Duodenal mucosa (tissue), 2 donors: ENCODE measurements around the gene CPA3.

Source experiments
- H3K27ac ChIP-seq: one replicate; pipeline ENCODE4 v1.7.0; 2013; ENCODE audit warnings: low read depth, low read length
- H3K27me3 ChIP-seq, 2 donors: one replicate each; pipeline ENCODE4 v1.7.0; 2013; ENCODE audit warnings: low read length in 2 of 2, control low read depth in 1 of 2; ENCODE audit not compliant: insufficient read depth in 2 of 2, control insufficient read depth in 1 of 2
- H3K36me3 ChIP-seq, 2 donors: one replicate each; pipeline ENCODE4 v1.7.0; 2013; ENCODE audit warnings: low read length in 2 of 2, control low read depth in 1 of 2; ENCODE audit not compliant: insufficient read depth in 2 of 2, control insufficient read depth in 1 of 2
- H3K4me1 ChIP-seq, 2 donors: one replicate each; pipeline ENCODE4 v1.7.0; 2013; ENCODE audit warnings: low read length in 2 of 2, control low read depth in 1 of 2; ENCODE audit not compliant: insufficient read depth in 2 of 2, control insufficient read depth in 1 of 2
- H3K4me3 ChIP-seq, 2 donors: one replicate each; pipeline ENCODE4 v1.7.0; 2013; ENCODE audit warnings: low read length in 2 of 2, low read depth in 1 of 2
- H3K9ac ChIP-seq, 2 donors: one replicate each; pipeline ENCODE4 v1.7.0; 2013; ENCODE audit warnings: low read length in 2 of 2, low read depth in 1 of 2
- H3K9me3 ChIP-seq, 2 donors: one replicate each; pipeline ENCODE4 v1.7.0; 2013; ENCODE audit warnings: low read length in 2 of 2, control low read depth in 1 of 2; ENCODE audit not compliant: control insufficient read depth in 1 of 2

CPA3 gene

GRCh38 chr3:148881286-148881685, 16.2 kb downstream of the CPA3 start:
- Histone ChIP-seq H3K27ac (no peak overlapping the region), H3K4me3 (no peak overlapping the region), H3K36me3 (no peaks in the 10 kb centered on the region), H3K27me3 (no peaks in the 10 kb centered on the region), H3K4me1 (no peaks in the 10 kb centered on the region), H3K9me3 (no peaks in the 10 kb centered on the region), H3K9ac (no peak overlapping the region)

- Histone ChIP-seq H3K4me3 (no peak overlapping the region), H3K4me1 (no peaks in the 10 kb centered on the region), H3K9me3 (no peaks in the 10 kb centered on the region), H3K9ac (no peak overlapping the region), H3K27me3 (no peaks in the 10 kb centered on the region), H3K27ac (no peak overlapping the region), H3K36me3 (no peaks in the 10 kb centered on the region)
Observed at GRCh38 chr3:148882288-148882687, 17.2 kb downstream of the CPA3 start.

DNA sequence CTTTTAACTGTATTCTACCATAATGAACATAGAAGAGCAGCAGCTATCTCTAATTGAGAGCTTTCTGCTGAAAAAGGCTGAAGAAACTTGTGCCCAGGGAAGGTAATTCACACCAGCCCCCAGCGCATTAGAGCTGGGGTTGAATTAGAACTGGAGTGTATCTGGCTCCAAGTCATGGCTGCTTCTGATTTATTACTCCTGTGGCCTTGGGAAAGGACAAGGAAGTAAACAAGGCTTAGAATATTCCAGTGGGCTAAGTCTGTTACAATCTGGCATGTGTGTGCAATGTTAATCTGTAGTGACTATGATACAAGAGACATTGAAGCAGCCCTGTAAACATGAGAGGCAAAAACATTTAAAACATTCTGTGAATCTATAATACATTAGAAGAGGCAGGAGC, 18.1 kb downstream of the CPA3 start:
- no peaks in the 10 kb centered on the region for H3K36me3 ChIP-seq
- H3K27ac ChIP-seq = no peak overlapping the region
- H3K9ac ChIP-seq = no peak overlapping the region
- H3K4me3 ChIP-seq = no peak overlapping the region
- H3K4me1 ChIP-seq = no peaks in the 10 kb centered on the region
- H3K27me3 ChIP-seq = no peaks in the 10 kb centered on the region
- H3K9me3 ChIP-seq = no peaks in the 10 kb centered on the region

DNA sequence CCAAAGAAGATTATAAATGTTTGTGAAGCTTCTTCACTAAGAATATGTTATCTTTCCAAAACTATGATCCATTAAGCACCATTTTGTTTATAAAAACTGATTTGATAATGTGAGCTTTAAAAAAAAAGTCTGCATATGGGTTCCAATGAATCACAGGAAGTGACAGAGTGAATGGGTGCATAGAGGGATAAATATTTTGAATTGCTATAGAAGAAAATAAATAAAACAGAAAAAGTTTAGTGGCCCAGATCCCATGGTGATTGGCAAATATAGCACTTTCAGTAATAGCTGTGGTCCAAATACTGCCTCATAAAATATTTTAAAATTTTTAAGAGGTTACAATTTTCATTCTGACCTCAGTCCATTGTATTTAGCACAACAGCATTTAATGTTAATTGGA, 19.2 kb downstream of the CPA3 start:
- H3K9me3 ChIP-seq = no peaks in the 10 kb centered on the region
- H3K4me1 ChIP-seq = no peaks in the 10 kb centered on the region
- H3K27me3 ChIP-seq = no peaks in the 10 kb centered on the region
- H3K4me3 ChIP-seq = no peak overlapping the region
- H3K27ac ChIP-seq = no peak overlapping the region
- H3K9ac ChIP-seq = no peak overlapping the region
- H3K36me3 ChIP-seq = no peaks in the 10 kb centered on the region

DNA sequence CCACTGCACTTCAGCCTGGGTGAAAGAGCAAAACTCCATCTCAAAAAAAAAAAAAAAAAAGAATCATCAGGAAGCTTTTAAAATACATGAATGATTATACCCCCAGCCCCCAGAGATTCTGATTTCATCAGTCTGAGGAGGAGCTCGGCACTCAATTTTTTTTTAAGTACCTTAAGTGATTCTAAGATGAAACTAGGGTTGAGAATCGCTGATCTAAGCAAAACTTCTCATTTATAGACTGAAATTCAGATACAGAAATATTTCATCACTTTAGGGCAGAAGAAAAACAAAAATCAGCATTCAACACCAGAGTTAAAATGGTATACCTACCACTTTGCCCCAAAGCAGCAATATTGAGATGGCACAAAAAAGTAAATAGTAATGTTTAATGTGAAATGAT, 24.7 kb downstream of the CPA3 start:
- H3K4me1 ChIP-seq = no peaks in the 10 kb centered on the region
- no peaks in the 10 kb centered on the region for H3K9me3 ChIP-seq
- no peak overlapping the region for H3K4me3 ChIP-seq
- no peaks in the 10 kb centered on the region for H3K27me3 ChIP-seq
- no peak overlapping the region for H3K9ac ChIP-seq
- no peak overlapping the region for H3K27ac ChIP-seq
- H3K36me3 ChIP-seq = no peaks in the 10 kb centered on the region

DNA sequence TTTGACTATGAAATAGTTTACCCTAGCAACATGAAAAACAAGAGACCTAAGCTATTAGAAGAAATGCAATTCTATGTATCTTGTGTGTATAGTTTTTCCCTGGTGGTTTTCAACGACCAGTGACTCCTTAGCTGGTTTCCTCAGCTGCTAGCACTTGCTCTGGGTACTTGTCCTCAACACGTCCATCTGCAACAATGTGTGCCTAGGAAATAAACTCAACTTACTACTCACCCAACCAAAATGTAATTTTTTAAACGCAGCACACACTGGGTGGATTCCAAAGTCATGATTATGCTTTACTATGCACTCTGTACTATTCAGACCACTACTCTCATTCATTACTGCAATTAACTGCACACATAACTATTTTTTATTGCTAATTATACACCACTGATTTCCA, 31.0 kb downstream of the CPA3 start:
- peaks cover 0 to 7% of the 10 kb centered on the region in 2 donors for H3K27me3 ChIP-seq
- no peak overlapping the region for H3K27ac ChIP-seq
- H3K9ac ChIP-seq = no peak overlapping the region
- H3K9me3 ChIP-seq = no peaks in the 10 kb centered on the region
- no peaks in the 10 kb centered on the region for H3K4me1 ChIP-seq
- no peak overlapping the region for H3K4me3 ChIP-seq
- H3K36me3 ChIP-seq = no peaks in the 10 kb centered on the region

GRCh38 chr3:148901987-148902791, 37.1 kb downstream of the CPA3 start:
- no peaks in the 10 kb centered on the region for H3K9me3 ChIP-seq
- H3K4me3 ChIP-seq = no peak overlapping the region
- H3K27ac ChIP-seq = no peak overlapping the region
- H3K36me3 ChIP-seq = no peaks in the 10 kb centered on the region
- H3K27me3 ChIP-seq = no peaks in the 10 kb centered on the region
- no peaks in the 10 kb centered on the region for H3K4me1 ChIP-seq
- no peak overlapping the region for H3K9ac ChIP-seq

GRCh38 chr3:148903022-148903442, 37.9 kb downstream of the CPA3 start:
- Histone ChIP-seq H3K27me3 (no peaks in the 10 kb centered on the region), H3K9me3 (no peaks in the 10 kb centered on the region), H3K4me1 (no peaks in the 10 kb centered on the region), H3K27ac (no peak overlapping the region), H3K9ac (no peak overlapping the region), H3K4me3 (no peak overlapping the region), H3K36me3 (no peaks in the 10 kb centered on the region)

- Histone ChIP-seq H3K4me1 (no peaks in the 10 kb centered on the region), H3K4me3 (no peak overlapping the region), H3K9me3 (no peaks in the 10 kb centered on the region), H3K27ac (no peak overlapping the region), H3K27me3 (no peaks in the 10 kb centered on the region), H3K9ac (no peak overlapping the region), H3K36me3 (no peaks in the 10 kb centered on the region)
Observed at GRCh38 chr3:148903941-148904340, 38.8 kb downstream of the CPA3 start.

DNA sequence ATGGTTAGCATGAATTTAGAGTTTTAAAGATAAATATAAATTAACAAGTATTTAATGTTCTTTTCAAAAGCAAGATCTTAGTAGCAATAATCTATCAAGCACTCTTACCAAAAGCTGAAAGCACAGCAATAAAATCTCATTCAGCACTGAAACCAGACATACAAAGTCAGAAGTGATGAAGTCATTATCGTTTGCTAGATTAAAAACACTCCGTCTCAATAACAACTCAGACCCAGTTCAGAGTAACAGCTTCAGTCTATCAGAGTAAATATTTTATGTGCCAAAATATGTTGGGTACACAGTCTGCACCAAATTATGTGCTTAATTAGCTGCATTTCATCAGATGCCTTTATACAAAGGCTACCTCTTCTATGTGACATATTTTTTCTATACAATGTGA, 41.6 kb downstream of the CPA3 start:
- H3K9me3 ChIP-seq = no peaks in the 10 kb centered on the region
- H3K27ac ChIP-seq = no peak overlapping the region
- H3K4me3 ChIP-seq = no peak overlapping the region
- H3K27me3 ChIP-seq = no peaks in the 10 kb centered on the region
- no peaks in the 10 kb centered on the region for H3K36me3 ChIP-seq
- no peak overlapping the region for H3K9ac ChIP-seq
- no peaks in the 10 kb centered on the region for H3K4me1 ChIP-seq
